HG02943 (cell line): ENCODE measurements around the gene SMAD6.

Experiments used
- ATAC-seq: cut with Tn5 transposase; IDR thresholded peaks from one replicate; pipeline ENCODE4 v1.9.1; 2021; ENCODE audit warnings: mild to moderate bottlenecking, low read depth, moderate library complexity; ENCODE audit not compliant: unreplicated experiment

The SMAD6 gene

GRCh38 chr15:66718220-66718988 lies 16.4 kb downstream of the SMAD6 start:
- no peak for ATAC-seq

- ATAC-seq, result no peak
These were observed 17.4 kb downstream of the SMAD6 start for GRCh38 chr15:66719471-66719870.

GRCh38 chr15:66720206-66721010 lies 18.4 kb downstream of the SMAD6 start:
- ATAC-seq, result no peak

- no peak for ATAC-seq
These were observed 19.0 kb downstream of the SMAD6 start for GRCh38 chr15:66721020-66721419.

- ATAC-seq, result no peak
These were observed 19.5 kb downstream of the SMAD6 start for GRCh38 chr15:66721501-66721937.

- ATAC-seq, result no peak
These were observed 19.9 kb downstream of the SMAD6 start for GRCh38 chr15:66721954-66722353.

GRCh38 chr15:66722757-66723540 lies 20.9 kb downstream of the SMAD6 start:
- no peak for ATAC-seq

- ATAC-seq, result no peak
These were observed 22.0 kb downstream of the SMAD6 start for GRCh38 chr15:66723826-66724731.

GRCh38 chr15:66724732-66725463 lies 22.9 kb downstream of the SMAD6 start:
- ATAC-seq, result no peak

GRCh38 chr15:66725464-66725785 lies 23.4 kb downstream of the SMAD6 start:
- no peak for ATAC-seq

GRCh38 chr15:66726386-66726785 lies 24.4 kb downstream of the SMAD6 start:
- ATAC-seq, result no peak

- no peak for ATAC-seq
These were observed 27.4 kb downstream of the SMAD6 start for GRCh38 chr15:66729331-66729951.

- no peak for ATAC-seq
These were observed 28.4 kb downstream of the SMAD6 start for GRCh38 chr15:66730168-66731021.

- ATAC-seq, result no peak
These were observed 31.9 kb downstream of the SMAD6 start for GRCh38 chr15:66733976-66734375.

GRCh38 chr15:66734961-66735908 lies 33.2 kb downstream of the SMAD6 start:
- ATAC-seq, result no peak

GRCh38 chr15:66735909-66736305 lies 33.9 kb downstream of the SMAD6 start:
- no peak for ATAC-seq
